Measurements from ENCODE around the gene PARP16.

The PARP16 gene, protein sequence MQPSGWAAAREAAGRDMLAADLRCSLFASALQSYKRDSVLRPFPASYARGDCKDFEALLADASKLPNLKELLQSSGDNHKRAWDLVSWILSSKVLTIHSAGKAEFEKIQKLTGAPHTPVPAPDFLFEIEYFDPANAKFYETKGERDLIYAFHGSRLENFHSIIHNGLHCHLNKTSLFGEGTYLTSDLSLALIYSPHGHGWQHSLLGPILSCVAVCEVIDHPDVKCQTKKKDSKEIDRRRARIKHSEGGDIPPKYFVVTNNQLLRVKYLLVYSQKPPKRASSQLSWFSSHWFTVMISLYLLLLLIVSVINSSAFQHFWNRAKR

DNA sequence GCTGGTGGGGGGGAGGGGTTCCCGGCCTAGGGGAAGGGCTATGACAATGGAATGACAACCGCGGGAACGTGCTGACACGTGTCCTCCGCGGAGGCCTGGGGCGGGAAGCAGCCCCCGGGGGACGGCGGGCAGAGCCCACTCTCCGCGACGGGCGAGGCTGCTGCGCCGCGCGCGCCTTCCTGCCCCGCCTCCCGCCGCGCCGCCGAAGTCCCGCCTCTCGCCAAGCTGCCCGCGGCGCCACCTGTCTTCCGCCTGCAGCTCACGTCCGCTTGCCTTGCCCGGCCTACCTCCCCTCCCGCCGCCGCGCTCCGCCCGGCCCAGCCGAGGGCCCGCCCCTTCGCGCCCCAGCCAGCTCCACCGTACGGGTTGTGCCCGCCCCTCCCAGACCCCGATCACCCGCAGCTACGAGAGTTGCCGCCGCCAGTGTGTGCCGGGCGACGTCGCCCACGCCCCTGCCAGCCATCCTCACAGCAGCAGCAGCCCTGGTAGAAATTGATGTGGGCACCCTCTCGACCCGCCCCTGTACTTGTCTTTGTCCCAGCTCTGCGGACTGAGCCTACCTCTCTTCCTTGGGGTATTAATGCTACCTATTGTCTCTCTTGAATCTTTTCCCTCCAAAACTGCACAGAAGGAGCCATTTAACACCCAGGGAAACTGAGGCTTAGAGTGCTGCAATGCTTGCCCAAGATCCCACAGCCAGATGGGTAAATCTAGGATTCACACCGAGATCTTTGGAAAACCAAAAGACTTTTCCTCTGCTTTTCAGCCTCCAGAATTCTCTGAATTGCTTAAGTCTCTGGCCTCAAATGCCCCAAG, at the start of gene PARP16:
PARP16 (minus strand) TSS at position 180 of the 816 bp plus-strand sequence. CDS start 457 bp downstream, outside the sequence.
- DNase-seq (ENCODE audit: insufficient read length, low spot score) (peak; percentile 60), FAIRE-seq (no peak)
- TF ChIP-seq, protein P1, sequence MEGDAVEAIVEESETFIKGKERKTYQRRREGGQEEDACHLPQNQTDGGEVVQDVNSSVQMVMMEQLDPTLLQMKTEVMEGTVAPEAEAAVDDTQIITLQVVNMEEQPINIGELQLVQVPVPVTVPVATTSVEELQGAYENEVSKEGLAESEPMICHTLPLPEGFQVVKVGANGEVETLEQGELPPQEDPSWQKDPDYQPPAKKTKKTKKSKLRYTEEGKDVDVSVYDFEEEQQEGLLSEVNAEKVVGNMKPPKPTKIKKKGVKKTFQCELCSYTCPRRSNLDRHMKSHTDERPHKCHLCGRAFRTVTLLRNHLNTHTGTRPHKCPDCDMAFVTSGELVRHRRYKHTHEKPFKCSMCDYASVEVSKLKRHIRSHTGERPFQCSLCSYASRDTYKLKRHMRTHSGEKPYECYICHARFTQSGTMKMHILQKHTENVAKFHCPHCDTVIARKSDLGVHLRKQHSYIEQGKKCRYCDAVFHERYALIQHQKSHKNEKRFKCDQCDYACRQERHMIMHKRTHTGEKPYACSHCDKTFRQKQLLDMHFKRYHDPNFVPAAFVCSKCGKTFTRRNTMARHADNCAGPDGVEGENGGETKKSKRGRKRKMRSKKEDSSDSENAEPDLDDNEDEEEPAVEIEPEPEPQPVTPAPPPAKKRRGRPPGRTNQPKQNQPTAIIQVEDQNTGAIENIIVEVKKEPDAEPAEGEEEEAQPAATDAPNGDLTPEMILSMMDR (IDR thresholded peaks at IDR 0.05; ENCODE audit: insufficient read depth, missing control alignments), result peak; percentile 33

GRCh38 chr15:65335278-65336055, 48.8 kb upstream of the PARP16 start:
- DNase-seq (ENCODE audit: insufficient read length, low spot score), result no peak
- no peak for FAIRE-seq
- TF ChIP-seq, protein P1 (IDR thresholded peaks at IDR 0.05; ENCODE audit: insufficient read depth, missing control alignments), result no peak

- DNase-seq (ENCODE audit: insufficient read length, low spot score), result no peak
- TF ChIP-seq, protein P1 (IDR thresholded peaks at IDR 0.05; ENCODE audit: insufficient read depth, missing control alignments), result no peak
- no peak for FAIRE-seq
Observed at GRCh38 chr15:65334586-65335231, 48.0 kb upstream of the PARP16 start.

DNA sequence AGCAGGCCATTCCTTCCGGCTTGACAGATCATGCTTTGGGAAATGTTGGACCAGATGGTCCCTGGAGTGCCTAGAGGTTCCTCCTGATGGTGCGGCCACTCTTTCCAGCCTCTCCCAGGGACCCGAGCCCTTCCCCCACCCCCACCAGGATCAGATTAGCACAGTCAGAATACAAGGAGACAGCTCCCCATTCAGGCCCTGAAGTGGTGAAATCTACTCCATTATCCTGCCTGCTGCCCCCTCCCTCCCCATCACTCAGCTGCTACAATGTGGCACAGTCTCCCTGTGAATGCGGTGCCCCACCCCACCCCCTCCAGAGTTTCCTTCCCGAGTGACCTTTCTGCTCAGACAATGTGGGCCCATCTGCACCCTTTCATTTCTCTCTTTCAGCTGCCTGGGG, 47.2 kb upstream of the PARP16 start:
- TF ChIP-seq, protein P1 (IDR thresholded peaks at IDR 0.05; ENCODE audit: insufficient read depth, missing control alignments), result no peak
- DNase-seq (ENCODE audit: insufficient read length, low spot score), result no peak
- FAIRE-seq, result no peak

GRCh38 chr15:65333148-65333820, 46.6 kb upstream of the PARP16 start:
- DNase-seq (ENCODE audit: insufficient read length, low spot score) (no peak), FAIRE-seq (no peak)
- TF ChIP-seq, protein P1 (IDR thresholded peaks at IDR 0.05; ENCODE audit: insufficient read depth, missing control alignments), result no peak

- no peak for DNase-seq (ENCODE audit: insufficient read length, low spot score)
- TF ChIP-seq, protein P1 (IDR thresholded peaks at IDR 0.05; ENCODE audit: insufficient read depth, missing control alignments), result no peak
- no peak for FAIRE-seq
Observed at GRCh38 chr15:65332391-65333147, 45.9 kb upstream of the PARP16 start.

Data from D721Med (cell line).